ENCODE results near the gene TEF. TPM values are rescaled to one million over a fixed set of nuclear protein-coding genes. Genes with fewer than 3 reads are reported as not detected.
A peak's percentile ranks its signal among the peaks of the same experiment; 100 is the strongest.

TEF gene, protein sequence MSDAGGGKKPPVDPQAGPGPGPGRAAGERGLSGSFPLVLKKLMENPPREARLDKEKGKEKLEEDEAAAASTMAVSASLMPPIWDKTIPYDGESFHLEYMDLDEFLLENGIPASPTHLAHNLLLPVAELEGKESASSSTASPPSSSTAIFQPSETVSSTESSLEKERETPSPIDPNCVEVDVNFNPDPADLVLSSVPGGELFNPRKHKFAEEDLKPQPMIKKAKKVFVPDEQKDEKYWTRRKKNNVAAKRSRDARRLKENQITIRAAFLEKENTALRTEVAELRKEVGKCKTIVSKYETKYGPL
- polyA plus RNA-seq (ENCODE audit: insufficient read length in 10 of 10), result 10 to 100 TPM in 7 of 10 donors, 1 to 10 TPM in 3; 7.9 to 11.7 (median 10.7) TPM
- long read RNA-seq, donor 1, full-length matches to known transcripts, result 2 of 2 reads
- long read RNA-seq, donor 1, partial matches to known transcripts, result 0 of 2 reads
- long read RNA-seq, donor 1, other reads (novel, unspliced or antisense), result 0 of 2 reads
- long read RNA-seq, donor 2, result 0 reads
- long read RNA-seq, donor 3, result 0 reads
- long read RNA-seq, donor 4, full-length matches to known transcripts, result 1 of 1 reads
- long read RNA-seq, donor 4, partial matches to known transcripts, result 0 of 1 reads
- long read RNA-seq, donor 4, other reads (novel, unspliced or antisense), result 0 of 1 reads
- long read RNA-seq, donor 5, full-length matches to known transcripts, result 3 of 82 reads
- long read RNA-seq, donor 5, partial matches to known transcripts, result 79 of 82 reads
- long read RNA-seq, donor 5, other reads (novel, unspliced or antisense), result 0 of 82 reads
- long read RNA-seq, donor 6, full-length matches to known transcripts, result 4 of 4 reads
- long read RNA-seq, donor 6, partial matches to known transcripts, result 0 of 4 reads
- long read RNA-seq, donor 6, other reads (novel, unspliced or antisense), result 0 of 4 reads
- long read RNA-seq, donor 7, full-length matches to known transcripts, result 5 of 5 reads
- long read RNA-seq, donor 7, partial matches to known transcripts, result 0 of 5 reads
- long read RNA-seq, donor 7, other reads (novel, unspliced or antisense), result 0 of 5 reads
- long read RNA-seq, donor 8, result 0 reads
- long read RNA-seq, donor 9, result 0 reads

DNA sequence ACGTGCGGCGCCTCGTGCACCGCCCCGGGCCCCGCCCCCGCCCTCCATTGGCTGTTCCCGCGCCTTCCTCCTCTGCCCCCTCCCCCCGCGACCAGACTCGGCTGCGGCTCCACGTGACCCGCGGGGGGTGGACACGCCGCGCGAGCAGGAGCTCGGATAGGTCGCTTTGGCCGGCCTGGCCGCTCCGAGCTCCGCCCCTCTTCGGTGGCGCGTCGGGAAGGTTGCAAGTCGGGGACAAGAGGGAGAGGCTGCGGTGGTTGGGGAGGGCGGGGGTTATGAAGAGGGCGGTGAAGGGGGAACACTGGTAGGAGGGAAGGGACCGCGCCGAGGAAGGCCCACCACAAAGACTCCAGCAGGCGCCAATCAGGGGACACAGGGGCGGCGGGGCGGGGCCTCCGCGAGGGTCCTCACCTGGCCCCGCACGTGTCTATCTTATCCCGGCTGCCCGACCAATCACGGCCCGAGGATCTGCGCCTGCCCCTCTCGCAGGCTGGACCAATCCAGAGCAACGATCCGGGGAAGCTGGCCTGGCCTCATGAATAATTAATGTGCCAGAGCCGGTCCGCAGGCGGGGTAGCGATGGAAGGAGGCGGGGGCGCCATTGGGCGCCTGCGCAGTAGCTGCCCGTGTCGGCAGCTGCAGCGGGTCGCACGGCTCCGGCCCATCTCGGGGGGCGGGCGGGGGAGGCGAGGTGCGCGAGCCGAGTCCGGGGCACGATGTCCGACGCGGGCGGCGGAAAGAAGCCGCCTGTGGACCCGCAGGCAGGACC, at the start of gene TEF:
TEF (plus strand) TSS at position 614 of the 769 bp plus-strand sequence; CDS start at position 717, 103 bp downstream.
- peak; percentile 98 to 99 (median 99) for DNase-seq

- DNase-seq, result no peak
These were observed 49.4 kb upstream of the TEF start for GRCh38 chr22:41332217-41332939.

DNA sequence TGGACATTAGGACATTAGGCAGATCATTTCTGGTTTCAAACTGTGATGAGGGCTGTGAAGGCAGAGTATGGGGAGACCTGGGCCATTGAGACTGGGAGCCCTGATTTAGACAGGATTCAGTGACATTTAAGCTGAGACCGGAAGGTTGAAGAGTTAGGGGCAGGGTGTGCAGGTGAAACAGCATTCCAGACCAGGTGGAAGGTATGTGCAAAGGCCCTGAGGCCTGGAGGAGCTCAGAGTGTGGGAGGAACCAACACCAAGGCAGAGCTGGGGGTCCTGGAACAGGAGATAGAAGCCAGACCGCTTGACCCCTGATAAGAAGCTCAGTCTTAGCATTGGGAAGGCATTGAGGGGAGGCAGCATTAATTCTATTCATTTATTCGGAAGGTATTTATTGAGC, 47.9 kb upstream of the TEF start:
- DNase-seq, result no peak

- DNase-seq, result no peak
These were observed 47.5 kb upstream of the TEF start for GRCh38 chr22:41334215-41334614.

DNA sequence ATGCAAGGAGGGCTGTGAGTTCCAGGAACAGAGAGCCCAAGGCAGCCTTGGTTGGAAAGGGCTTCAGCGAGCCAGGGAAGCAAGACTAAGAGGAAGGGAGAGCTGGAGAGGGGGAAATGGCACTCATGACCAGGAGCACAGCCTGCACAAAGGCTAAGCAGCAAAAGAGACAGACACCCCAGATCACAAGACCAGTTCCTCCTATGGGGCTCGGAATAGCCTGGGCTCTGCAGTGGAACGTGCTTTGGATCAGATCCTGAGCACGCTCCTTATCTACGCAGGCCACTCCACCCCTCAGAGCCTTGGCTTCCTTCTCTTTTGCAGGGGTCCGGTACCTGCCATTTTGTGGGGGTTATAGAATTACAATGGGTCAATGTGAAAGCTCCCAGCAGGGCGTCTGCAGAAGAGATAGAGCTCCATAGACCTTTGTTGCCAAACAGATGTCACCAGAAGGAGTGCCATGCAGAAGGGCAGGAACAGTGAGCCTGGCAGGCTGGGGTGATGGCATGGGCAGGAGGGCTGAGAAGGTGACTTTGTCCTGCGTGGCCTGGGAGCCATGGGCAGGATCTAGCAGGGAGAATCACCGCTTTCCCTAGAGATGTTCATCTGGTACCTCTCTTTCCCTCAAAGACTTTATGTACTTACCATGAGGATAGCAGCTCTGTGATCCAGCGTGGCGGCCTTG, 46.6 kb upstream of the TEF start:
- DNase-seq, result no peak

GRCh38 chr22:41338614-41339212, 43.0 kb upstream of the TEF start:
- no peak for DNase-seq

DNA sequence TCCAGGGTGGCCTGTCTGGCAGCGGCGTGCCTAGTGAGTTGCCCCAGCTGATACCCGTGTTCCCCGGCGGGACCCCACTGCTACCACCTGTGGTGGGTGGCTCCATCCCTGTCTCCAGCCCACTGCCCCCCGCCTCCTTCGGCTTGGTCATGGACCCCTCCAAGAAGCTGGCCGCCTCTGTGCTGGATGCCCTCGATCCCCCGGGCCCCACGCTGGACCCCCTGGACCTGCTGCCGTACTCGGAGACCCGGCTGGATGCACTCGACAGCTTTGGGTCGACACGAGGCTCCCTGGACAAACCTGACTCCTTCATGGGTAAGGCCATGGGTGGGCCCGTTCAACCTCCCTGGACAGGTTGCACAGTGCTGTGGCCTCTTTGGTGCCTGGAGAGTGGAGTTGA, 41.9 kb upstream of the TEF start:
- no peak for DNase-seq

DNA sequence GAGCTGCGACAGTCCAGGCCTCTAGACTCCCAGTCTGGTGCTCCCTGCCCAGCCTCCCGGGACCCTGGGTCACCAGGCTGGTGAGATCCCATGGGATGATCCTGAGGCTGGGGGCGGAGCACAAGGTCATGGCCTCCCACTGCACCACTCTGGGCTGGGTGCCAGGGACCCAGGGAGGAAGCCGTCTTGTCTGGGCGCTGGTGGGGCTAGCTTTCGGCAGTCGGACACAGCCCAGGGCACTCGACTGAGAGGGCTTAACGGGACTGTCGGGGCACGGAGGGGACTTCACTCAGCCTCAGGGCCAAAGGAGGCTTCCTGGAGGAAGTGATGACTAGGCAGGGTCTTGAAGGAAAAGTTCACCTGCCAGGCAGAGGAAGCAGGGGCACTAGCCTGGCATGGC, 41.4 kb upstream of the TEF start:
- no peak for DNase-seq

- no peak for DNase-seq
These were observed 40.7 kb upstream of the TEF start for GRCh38 chr22:41341012-41341411.

- no peak for DNase-seq
These were observed 39.8 kb upstream of the TEF start for GRCh38 chr22:41341990-41342389.

DNA sequence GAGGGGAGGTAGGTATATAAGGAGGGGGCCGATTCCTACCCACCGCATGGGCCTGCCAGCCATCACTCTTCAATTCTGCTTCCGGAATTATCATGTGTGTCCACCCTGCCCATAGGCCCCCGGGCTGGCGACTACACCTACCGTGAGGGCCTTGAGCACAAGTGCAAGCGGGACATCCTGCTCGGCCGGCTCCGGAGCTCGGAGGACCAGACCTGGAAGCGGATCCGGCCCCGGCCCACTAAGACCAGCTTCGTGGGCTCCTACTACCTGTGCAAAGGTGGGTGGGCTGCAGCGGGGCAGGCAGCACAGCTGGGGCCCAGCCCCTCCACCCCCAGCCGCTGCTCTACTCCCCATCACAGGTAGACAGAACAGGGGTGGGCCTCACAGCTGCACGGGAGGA, 38.4 kb upstream of the TEF start:
- no peak for DNase-seq

DNA sequence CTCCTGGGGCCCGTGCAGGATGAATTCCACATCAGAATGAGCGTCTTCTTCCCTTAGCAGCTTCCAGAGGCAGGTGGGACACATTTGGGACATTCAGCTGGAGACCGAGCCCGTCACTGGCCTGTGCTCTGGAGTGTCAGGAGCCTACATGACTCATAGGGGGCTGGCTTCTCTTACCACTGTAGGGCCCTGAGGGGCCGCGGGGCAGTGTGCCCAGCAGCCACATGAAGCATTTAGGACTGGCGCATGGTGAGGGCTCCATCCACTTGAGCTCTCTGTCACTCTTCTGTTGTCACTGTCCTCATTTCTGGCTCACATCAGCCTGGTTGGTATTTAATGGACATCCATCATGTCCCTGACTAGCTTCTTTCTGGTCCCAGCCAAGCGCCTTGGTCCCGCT, 38.0 kb upstream of the TEF start:
- no peak for DNase-seq

- no peak for DNase-seq
These were observed 37.5 kb upstream of the TEF start for GRCh38 chr22:41344189-41344788.

GRCh38 chr22:41345807-41346335, 35.9 kb upstream of the TEF start:
- DNase-seq, result no peak

DNA sequence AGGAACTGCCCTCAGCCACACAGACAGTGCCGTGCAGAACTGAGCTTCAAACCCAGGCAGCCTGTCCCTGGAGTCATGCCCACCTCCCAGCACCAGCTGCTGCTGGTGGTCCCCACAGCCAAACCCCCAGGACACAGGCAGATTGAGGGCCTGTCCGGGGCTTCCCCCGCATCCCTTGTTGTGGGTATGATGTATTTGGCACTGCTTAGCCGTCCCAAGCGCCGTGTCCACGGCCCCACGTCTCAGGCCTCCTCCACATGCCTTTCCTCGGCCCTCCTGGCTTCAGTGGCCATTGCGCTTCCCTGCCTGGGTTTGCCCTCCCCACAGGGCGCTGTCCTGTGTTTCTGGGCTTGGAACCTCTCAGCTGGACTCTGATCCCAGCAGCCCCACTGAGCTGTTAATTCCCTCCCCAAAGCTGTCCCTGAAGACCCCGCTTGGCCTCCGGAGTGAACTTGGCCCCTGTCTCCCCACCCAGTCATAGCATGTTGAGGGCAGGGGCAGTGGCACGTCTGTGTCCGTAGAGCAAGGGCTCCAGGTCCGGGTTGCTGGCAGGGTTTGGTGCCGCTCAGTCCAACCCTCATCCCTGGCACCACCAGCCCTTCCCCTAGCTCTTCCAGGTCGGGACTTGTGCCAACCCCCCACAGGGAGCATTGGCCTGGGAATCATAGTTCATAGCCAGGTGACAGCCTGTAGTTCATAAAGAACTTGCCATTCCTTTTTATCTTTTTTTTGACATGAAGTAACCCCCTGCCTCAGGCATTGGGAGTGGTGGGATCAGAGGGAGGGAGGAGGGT, 34.5 kb upstream of the TEF start:
- no peak for DNase-seq

GRCh38 chr22:41348964-41349484, 32.7 kb upstream of the TEF start:
- no peak for DNase-seq

GRCh38 chr22:41350087-41350486, 31.7 kb upstream of the TEF start:
- DNase-seq, result no peak

- no peak for DNase-seq
These were observed 30.7 kb upstream of the TEF start for GRCh38 chr22:41351011-41351410.
